Skin of body (tissue), 2 donors: Measurements from ENCODE around the gene TBC1D16. TPM values are rescaled to one million over a fixed set of nuclear protein-coding genes. Genes with fewer than 3 reads are reported as not detected.
"Not testable (repeated sequence)": the region's sequence is repeated elsewhere in the genome, so short reads cannot be mapped to it uniquely, and the experiment has no call there.

Experiments used
- DNase-seq: peaks from one replicate; lab custom pipeline; 2025; lab: John Stamatoyannopoulos, UW
- total RNA-seq: library from RNA; depleted of rRNA; stranded (reverse); fragments of >200 nt; gene quantifications from one replicate; pipeline ENCODE4 v1.2.3, GENCODE V29; 2014

Gene TBC1D16
- total RNA-seq, 1 donor from 2014 or later, result 18.3 TPM

- no peak for DNase-seq
Measured at GRCh38 chr17:79897243-79898063, 138.2 kb downstream of the TBC1D16 start.

DNA sequence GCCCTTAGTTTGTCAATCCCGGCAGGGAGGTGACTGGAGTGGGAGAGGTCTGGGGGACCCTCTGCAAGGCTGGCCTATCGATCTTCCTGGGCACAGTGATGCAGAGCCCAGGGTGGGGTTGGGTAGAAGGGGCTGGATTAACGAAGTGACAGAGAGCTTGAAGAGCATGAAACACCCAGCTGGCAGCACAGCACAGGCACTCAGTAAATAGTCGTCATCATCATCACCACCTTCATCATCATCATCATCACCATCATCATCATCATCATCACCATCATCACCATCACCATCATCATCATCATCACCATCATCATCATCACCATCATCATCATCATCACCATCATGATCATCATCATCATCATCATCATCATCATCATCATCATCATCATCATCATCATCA lies 142.2 kb downstream of the TBC1D16 start:
- DNase-seq, result not testable (repeated sequence)

DNA sequence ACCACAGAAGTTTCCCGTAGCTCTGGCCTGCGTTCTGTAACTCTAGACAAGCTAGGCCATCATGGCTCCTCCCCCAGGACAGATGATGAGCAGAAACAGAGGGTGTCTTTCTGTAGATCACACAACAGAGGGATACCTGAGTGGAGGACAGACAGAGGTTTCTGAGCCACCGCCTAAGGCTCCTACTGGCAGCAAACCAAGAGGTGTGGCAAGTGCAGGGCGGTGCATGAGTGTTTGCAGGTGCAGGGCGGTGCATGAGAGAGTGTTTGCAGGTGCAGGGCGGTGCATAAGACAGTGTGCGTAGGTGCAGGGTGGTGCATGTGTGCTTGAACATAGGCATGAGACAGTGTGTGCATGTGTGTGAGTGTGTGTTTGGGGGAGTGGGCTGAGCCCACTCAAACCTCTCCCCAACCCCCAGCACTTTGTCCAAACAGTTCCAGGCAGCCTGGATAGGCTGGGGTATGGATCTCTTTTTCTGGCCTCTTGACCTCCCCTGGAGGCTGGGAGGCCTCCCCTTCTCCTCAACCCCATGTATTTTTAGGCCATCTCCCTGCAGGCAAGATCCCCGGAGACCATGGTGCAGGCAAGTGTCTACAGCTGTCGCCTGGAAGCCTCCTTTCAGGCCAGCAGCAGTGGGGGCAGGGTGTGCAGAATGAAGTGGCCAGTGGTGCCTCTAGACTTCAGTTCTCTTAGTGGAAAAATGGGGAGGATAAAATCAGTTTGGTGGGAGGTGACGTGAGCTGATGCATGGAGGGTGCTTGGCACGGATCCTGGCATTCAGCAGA lies 143.0 kb downstream of the TBC1D16 start:
- DNase-seq, result no peak

DNA sequence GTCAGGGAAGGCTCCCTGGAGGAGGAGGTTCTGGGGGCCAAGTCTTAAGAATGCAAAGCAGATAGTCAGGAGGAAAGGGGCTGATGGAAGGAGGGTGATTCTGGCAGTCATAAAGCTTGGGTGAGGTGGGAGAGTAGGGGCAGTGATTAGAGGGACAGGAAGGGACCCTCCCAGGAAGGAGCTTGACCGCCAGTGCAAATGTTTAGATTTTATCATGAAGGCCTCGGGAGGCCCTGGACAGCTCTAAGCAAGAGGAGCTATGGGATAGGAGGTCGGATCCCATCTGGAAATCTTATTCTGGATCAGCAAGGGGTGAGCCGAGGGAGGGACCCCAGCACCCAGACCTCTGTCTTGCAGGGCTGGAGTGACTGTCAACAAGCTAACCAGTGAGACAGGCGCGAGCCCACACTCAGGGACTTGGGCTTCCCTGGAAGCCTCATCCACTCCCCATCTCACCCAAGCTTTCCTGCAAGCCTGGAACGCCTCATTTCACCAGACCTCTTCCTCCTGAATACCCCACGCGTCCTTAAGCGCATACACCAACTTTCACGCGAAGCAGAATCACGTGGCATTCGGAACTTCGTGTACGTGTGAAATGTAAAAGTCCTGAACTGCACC lies 144.4 kb downstream of the TBC1D16 start:
- DNase-seq, result no peak

DNA sequence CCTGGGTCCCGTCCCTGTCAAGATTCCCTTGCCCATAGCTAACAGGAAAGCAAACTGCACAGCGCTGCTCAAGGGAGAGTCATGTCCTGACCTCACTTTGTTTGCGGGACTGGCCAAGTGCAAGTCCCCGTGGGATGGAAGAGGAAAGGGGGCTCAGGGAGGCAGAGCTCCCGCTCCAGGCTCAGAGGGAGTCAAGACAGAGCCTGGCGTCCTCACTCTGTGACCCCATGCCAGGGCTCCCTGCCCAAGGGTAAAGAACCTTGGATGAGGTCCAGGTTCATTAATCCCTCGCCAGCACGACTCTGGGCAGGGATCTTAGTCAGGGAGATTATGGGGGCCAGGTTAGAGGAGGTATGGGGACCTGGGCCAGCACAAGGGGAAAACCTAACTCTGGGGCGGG lies 145.0 kb downstream of the TBC1D16 start:
- DNase-seq, result no peak

DNA sequence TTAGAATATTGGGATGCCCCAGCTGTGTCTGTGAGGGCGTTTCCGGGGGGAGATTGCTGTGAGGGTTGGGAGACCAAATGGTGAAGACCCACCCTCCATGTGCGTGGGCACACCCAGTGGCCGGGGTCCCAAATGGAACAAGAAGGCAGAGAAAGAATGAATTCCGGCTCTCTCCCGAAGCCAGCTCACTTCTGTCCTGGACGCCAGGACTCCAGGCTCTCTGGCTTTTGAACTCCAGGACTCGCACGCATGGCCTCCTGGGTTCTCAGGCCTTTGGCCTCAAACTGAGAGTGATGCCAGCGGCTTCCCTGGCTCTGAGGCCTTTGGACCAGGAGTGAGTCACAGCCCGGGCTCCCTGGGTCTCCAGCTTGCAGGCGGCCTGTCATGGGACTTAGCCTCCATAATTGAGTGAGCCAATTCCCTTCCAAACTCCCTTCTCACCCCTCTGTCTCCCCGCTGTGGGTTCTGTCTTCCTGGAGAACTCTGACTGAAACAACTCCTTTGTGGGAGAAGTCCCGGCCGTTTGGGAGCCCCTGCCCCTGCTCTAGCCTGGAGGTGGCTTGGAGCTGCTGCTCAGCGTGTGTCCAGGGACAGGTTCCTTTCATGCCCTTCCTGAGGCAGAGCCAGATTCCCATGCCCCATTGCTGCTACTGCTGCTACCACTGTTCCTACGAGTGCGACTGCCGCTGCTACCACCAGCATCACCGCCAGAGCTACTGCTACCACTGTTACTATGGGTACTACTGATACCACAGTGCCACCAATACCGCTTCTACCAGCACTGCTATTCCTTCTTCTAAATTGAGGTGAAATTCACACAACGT lies 146.6 kb downstream of the TBC1D16 start:
- no peak for DNase-seq

- DNase-seq, result no peak
Measured at GRCh38 chr17:79888009-79888540, 147.6 kb downstream of the TBC1D16 start.

GRCh38 chr17:79887451-79887991 lies 148.2 kb downstream of the TBC1D16 start:
- no peak for DNase-seq

DNA sequence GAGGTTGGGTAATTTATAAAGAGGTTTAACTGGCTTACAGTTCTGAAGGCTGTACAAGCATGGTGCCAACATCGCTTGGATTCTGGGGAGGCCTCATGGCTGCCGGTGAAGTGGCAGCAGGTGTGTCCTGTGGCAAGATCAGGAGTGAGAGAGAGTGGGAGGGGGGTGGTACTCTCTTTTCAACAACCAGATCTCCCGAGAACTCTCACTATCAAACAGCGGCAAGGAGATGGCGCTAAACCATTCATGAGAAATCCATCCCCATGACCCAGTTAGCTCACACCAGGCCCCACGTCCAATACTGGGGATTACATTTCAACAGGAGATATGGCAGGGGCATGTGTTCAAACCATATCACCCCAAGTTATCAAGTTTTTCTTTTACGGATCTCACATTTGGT lies 152.5 kb downstream of the TBC1D16 start:
- DNase-seq, result no peak

Other genes starting within 250 kb of the TBC1D16 start
- gene CBX8, start 238.8 kb downstream of the TBC1D16 start, total RNA-seq, result 3.4 TPM
- 13.7 TPM for gene CBX4, start 196.4 kb downstream of the TBC1D16 start, total RNA-seq
- gene CCDC40, start 770 bp upstream of the TBC1D16 start, total RNA-seq, result 3.3 TPM
- 12.0 TPM for gene GAA, start 65.7 kb upstream of the TBC1D16 start, total RNA-seq
- 60.4 TPM for gene EIF4A3, start 111.3 kb upstream of the TBC1D16 start, total RNA-seq
- 7.3 TPM for gene CARD14, start 134.2 kb upstream of the TBC1D16 start, total RNA-seq
- 9.9 TPM for gene SGSH, start 184.5 kb upstream of the TBC1D16 start, total RNA-seq
- gene SLC26A11, start 184.6 kb upstream of the TBC1D16 start, total RNA-seq, result 6.4 TPM
- 59.0 TPM for gene RNF213, start 225.0 kb upstream of the TBC1D16 start, total RNA-seq